OCI-LY1 (cell line): ENCODE results near the gene ZNF106.

Source experiments
- EZH2 ChIP-seq: fragments of 200-600 bp; sonication (generic), shearing (Covaris generic); IDR thresholded peaks from 2 replicates; pipeline ENCODE4 v1.8.0; 2017; ENCODE audit warnings: borderline replicate concordance, mixed run types, mild to moderate bottlenecking, antibody characterized with exemption, low read length, moderate library complexity, mixed read lengths
- TF ChIP-seq, protein P1 (sequence below): fragments of 200-600 bp; sonication (generic), shearing (Covaris generic); IDR thresholded peaks from 2 replicates; pipeline ENCODE4 v1.5.1; 2017; ENCODE audit warnings: mild to moderate bottlenecking, antibody characterized with exemption, low read length, moderate library complexity, mixed read lengths

DNA sequence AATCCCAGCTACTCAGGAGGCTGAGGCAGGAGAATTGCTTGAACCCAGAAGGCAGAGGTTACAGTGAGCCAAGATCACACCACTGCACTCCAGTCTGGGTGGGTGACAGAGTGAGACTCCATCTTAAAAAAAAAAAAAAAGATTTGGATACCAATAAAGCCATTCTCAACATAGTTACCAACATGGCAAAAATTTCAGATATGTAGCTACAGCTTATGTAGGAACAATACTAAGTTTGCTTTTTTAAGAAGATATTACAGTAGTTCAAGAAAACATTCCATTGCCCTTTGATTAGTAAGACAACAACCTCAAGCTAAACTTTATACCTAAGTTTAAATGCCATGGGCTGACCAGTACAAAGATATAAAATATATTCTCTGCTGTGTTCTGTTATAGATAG is 34.4 kb downstream of the ZNF106 start:
- TF ChIP-seq, protein P1, sequence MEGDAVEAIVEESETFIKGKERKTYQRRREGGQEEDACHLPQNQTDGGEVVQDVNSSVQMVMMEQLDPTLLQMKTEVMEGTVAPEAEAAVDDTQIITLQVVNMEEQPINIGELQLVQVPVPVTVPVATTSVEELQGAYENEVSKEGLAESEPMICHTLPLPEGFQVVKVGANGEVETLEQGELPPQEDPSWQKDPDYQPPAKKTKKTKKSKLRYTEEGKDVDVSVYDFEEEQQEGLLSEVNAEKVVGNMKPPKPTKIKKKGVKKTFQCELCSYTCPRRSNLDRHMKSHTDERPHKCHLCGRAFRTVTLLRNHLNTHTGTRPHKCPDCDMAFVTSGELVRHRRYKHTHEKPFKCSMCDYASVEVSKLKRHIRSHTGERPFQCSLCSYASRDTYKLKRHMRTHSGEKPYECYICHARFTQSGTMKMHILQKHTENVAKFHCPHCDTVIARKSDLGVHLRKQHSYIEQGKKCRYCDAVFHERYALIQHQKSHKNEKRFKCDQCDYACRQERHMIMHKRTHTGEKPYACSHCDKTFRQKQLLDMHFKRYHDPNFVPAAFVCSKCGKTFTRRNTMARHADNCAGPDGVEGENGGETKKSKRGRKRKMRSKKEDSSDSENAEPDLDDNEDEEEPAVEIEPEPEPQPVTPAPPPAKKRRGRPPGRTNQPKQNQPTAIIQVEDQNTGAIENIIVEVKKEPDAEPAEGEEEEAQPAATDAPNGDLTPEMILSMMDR, result no peak
- TF ChIP-seq EZH2, result no peak
